HG03460 (cell line): ENCODE measurements around the gene PPIF.

Experiments
- ATAC-seq: cut with Tn5 transposase; IDR thresholded peaks from one replicate; pipeline ENCODE4 v1.9.1; 2021; ENCODE audit not compliant: unreplicated experiment

Gene PPIF

GRCh38 chr10:79367426-79368189, 20.3 kb downstream of the PPIF start:
- ATAC-seq = no peak

- ATAC-seq = no peak
These were observed 25.6 kb downstream of the PPIF start for GRCh38 chr10:79372871-79373270.

- ATAC-seq = no peak
These were observed 27.3 kb downstream of the PPIF start for GRCh38 chr10:79374312-79375191.

DNA sequence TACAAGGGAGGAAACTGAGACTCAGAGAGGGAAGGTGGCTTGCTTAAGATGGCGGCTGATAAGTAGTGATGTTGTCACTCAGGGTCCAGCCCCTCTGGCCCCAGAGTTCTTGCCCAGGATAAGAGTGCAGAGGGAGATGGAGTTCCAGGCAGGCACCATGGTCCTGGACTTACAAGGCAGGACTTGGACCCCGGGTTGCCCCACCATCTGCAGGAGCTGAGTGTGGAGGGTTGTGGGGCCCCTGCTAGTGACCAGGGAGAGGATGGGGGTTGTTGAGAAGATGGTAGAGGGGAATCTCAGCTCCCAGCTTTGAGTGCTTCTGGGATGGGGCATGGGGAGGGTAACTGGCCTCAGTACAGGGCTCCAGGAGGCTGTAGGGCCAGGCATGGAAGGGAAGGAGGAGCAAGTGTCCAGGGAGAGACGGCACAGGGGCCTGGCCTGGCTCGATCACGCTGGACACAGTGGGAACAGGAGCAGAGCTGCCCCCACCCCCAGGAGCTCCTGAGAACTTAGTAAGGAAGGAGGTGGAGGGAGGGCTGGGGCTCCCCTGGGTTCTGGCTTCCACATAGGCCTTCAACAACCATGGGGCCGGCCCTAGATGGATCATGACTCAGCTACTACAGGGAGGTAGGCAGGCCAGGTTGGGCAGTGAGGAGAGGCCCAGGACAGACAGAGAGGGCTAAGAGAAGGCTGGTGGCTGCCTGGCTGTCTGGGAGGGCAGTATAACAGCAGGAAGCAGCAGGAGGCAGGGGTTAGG, 28.2 kb downstream of the PPIF start:
- no peak for ATAC-seq

GRCh38 chr10:79376078-79376628, 28.9 kb downstream of the PPIF start:
- no peak for ATAC-seq

- ATAC-seq = no peak
These were observed 29.7 kb downstream of the PPIF start for GRCh38 chr10:79376751-79377556.

DNA sequence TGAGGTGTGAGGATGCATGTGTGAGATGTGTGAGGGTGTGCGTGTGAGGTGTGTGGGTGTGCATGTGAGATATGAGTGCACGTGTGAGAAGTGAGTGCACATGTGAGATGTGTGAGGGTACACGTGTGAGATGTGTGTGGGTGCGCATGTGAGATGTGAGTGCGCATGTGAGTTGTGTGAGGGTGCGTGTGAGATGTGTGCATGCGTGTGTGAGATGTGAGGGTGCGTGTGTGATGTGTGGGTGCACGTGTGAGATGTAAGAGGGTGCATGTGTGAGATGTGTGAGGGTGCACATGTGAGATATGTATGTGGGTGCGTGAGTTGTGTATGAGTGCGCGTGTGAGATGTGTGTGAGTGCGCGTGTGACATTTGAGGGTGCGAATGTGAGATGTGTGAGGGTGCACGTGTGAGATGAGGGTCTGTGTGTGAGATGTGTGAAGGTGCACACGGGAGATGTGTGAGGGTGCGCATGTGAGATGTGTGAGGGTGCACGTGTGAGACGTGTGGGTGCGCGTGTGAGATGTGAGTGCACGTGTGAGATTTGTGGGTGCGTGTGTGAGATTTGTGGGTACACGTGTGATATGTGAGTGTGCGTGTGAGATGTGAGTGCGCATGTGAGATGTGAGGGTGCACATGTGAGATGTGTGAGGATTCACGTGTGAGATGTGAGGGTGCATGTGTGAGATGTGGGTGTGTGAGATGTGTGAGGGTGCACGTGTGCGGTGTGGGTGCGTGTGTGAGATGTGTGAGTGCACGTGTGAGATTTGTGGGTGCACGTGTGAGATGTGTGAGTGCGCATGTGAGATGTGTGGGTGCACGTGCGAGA, 30.5 kb downstream of the PPIF start:
- no peak for ATAC-seq

- no peak for ATAC-seq
These were observed 31.0 kb downstream of the PPIF start for GRCh38 chr10:79378383-79378646.

GRCh38 chr10:79378647-79379511, 31.6 kb downstream of the PPIF start:
- ATAC-seq = no peak

- ATAC-seq = no peak
These were observed 32.3 kb downstream of the PPIF start for GRCh38 chr10:79379512-79380124.

DNA sequence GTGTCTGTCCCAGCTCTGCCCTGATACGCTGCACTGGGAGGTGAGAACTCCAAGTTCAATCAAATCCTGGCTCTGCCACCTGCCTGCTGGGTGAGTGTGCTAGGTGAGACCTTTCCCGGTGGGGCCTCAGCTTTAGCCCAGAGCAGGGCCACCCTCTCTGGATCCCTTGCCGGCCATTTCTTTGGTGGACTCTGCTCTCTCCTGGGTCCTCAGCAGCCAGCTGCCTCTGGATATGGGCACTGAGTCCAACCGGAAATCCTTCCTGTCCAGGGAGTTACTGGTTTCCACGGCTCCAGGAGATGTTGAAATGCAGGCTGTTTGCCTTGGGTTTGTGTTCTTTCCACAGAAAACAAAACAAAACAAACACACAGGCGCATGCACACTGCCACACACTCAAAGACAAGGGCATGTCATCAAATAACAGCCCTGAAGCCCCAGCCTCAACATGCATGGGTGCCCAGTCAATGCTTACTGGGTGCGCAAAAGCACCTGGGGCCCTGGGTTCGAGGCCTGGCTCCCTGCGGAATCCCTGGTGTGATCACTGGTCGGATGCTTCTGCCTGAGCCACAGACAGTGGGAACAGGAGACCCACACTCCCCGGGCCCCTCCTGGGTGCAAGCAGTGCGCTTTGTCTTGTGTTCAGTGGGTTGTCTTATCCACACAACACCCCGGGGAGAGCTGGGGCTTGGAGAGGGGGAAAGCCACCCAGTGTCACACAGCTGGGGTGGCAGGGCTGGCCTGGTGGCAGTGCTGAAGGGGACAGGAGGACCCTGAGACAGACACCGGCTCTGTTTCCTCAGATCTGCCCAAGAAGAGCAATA, 33.1 kb downstream of the PPIF start:
- ATAC-seq = no peak

- ATAC-seq = no peak
These were observed 33.9 kb downstream of the PPIF start for GRCh38 chr10:79380946-79381721.

- no peak for ATAC-seq
These were observed 34.5 kb downstream of the PPIF start for GRCh38 chr10:79381804-79382221.

DNA sequence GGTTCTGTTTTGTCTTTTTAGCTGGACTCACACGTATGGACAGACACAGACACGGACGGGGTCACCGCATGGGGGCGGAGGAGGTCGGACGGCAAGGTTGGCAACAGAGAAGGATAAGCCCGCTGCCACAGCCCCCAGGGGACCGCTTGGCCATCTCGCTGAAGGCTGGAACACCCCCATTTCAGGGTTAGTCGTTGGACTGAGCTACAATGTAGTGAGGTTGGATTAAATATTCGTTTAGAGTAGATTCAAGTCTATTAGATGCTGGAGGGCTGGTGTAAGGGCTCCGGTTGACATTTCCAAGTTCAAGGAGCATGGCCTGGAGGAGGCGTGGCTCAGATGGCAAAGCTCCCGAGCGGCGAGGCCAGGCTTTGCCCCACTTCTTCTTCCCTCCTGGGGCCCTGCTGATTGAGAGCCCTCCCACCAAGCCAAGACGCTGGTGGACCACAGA, 35.2 kb downstream of the PPIF start:
- ATAC-seq = no peak

DNA sequence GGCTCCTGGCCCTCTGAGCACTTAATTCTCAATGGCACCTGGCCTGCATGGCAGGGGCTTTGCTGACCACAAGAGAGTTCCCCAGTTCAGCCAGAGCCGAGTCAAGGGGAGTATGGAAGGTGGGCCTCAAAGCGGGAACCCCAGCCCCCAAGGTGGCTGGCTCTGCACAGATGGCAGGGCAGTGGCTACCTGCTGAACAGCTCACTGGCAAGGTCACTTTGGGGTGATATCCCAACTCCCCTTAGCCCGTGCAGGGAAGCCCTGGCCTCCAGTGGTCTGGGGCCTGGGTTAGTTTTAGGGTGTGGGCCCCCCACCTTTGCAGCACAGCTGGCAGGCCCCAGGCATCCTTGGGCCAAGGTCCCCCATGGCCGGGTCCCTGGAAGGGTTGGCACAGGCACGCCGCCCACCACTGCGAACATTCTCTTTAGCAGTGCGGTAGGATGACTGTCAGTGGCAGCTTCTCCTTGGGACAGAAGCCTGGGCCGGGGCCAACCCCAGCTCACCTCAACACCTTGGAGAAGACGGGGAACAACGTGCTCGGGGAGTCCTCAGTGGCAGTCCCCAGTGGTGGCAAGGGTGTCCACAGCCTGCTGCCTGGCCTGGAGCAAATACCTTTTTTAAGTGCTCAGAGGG, 36.8 kb downstream of the PPIF start:
- ATAC-seq = no peak

DNA sequence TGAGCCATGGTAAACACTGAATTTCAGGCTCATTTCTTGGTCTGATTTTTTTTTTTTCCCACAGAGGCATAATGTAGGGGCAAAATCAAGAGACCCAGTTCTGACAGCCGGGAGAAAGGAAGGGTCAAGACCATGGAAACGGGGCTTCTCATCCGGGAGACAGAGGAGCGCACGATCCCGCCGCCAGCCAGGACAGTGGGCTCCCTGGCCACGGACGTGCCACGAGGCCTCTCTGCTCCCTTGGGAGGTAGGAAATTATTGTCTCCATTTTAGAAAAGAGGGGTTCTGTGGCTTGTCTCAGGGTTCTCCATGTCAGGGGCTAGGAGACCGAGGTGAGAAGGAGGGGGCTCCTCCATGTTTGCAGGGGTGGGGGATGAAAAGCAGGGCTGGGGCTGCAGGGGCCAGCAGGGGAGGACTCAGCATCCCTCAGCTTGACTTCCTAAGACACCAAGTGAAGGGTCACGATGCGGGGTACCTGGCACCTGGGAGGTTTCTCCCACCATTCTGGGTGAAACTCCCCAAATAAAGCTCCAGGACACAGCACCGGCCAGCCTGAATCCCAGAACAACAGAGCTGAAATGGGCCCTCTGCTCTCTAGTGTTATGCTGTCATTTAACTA, 37.6 kb downstream of the PPIF start:
- ATAC-seq = no peak
